IMR-90 (cell line): ENCODE measurements around the gene EHF.

Experiments
- CEBPB ChIP-seq: IDR thresholded peaks from 2 replicates; pipeline ENCODE4 v1.6.1; 2012; ENCODE audit warnings: low read depth, low read length, improper control_type of control experiment
- FOS ChIP-seq: fragments of 150-350 bp; IDR thresholded peaks from 2 replicates; pipeline ENCODE4 v1.6.1; 2016; ENCODE audit warnings: low read depth, low read length
- RFX5 ChIP-seq: IDR thresholded peaks from 2 replicates; pipeline ENCODE4 v1.8.0; 2012; ENCODE audit warnings: low read depth, mild to moderate bottlenecking, low read length, moderate library complexity
- TF ChIP-seq, protein P1 (sequence below): conservative IDR thresholded peaks from 2 replicates; pipeline ENCODE4 v1.5.1; 2012; ENCODE audit warnings: mild to moderate bottlenecking, low read depth, low read length, improper control_type of control experiment

DNA sequence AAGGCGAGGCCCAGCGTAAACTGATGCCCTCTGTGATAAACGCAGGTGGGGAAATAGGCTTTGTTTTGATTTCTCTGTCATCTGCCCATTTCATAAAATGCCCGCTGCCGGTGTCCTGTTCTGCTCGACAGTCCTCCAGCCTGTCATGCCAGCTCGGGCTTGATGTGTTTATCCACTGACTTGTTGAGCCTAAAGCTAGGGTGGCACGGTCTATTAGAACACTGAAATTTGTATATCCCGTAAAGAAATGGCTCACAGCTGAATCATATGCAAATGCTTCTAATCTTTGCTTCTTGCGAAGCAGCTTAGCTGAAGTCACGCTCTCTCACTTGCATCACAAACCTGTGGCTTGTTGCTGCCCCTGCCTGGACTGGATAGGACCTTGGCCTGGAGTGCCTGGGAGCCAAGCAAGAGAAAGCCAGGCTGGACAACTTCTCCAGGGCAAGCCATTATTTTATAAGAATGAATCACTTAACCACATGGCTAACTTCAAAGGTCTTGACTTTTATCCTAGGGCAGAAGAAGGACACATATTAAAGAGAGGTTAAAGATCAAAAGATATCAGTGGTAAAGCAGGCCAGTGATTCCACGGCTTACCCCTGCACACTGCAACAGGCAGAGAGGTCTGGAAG lies 33.1 kb downstream of the EHF start:
- TF ChIP-seq FOS (peak; percentile 69), RFX5 (no peak), CEBPB (peak; percentile 97)
- TF ChIP-seq, protein P1, sequence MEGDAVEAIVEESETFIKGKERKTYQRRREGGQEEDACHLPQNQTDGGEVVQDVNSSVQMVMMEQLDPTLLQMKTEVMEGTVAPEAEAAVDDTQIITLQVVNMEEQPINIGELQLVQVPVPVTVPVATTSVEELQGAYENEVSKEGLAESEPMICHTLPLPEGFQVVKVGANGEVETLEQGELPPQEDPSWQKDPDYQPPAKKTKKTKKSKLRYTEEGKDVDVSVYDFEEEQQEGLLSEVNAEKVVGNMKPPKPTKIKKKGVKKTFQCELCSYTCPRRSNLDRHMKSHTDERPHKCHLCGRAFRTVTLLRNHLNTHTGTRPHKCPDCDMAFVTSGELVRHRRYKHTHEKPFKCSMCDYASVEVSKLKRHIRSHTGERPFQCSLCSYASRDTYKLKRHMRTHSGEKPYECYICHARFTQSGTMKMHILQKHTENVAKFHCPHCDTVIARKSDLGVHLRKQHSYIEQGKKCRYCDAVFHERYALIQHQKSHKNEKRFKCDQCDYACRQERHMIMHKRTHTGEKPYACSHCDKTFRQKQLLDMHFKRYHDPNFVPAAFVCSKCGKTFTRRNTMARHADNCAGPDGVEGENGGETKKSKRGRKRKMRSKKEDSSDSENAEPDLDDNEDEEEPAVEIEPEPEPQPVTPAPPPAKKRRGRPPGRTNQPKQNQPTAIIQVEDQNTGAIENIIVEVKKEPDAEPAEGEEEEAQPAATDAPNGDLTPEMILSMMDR, result peak; percentile 32; the same call in 1 of the 2 replicates
